Measurements from ENCODE around the gene ZMIZ1.

The ZMIZ1 gene

GRCh38 chr10:79314761-79315601 lies 246.2 kb downstream of the ZMIZ1 start:
- DNase-seq: no peak

GRCh38 chr10:79315602-79315920 lies 246.8 kb downstream of the ZMIZ1 start:
- no peak for DNase-seq

- no peak for DNase-seq
Observed at GRCh38 chr10:79316671-79317431, 248.1 kb downstream of the ZMIZ1 start.

DNA sequence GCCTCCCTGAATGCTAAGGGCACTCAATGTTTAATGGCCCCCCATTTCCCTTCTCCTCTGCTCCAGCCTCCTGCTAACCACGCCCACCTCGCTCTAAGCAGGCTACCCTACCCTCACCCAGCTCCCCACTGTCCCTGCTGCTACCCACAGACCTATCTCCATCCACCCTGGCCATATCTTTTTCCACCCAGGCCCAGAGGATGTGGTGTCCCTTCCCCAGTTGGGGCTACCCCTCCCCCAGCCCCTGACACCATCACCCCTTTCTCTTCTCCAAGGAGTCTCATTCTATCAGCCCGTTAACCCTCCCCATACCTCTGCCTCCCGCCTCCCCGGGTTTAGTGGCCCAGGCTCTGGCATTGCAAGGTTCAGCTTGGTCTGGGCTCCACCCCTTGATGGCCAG lies 249.6 kb downstream of the ZMIZ1 start:
- DNase-seq: no peak

DNA sequence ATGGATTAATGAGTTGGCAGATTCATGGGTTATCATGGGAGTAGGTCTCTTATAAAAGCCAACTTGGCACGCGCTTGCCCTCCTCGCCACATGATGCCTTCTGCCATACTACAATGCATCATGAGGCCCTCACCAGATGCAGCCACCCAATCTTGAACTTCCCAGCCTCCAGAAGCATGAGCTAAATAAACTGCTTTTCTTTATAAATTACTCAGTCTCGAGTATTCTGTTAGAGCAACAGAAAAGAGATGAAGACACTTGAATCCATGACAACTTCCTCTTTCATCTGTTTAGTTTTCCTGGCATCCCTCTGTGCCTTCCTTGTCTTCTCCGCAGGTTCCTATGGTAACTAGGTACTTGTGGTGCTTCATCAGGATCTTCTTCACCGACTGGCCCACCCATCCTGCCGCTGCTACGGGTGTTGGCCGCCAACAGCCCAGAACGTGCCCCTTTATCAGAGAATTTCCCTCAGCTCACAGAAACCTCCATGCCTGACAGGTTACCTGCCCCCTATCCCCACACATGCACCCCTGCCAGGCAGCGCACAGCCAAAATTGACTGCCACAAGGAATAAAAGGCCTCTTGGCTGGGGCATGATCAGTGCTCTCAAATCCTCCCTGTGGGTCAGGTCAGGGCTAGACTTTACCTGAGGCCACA lies 250.5 kb downstream of the ZMIZ1 start:
- DNase-seq: no peak

DNA sequence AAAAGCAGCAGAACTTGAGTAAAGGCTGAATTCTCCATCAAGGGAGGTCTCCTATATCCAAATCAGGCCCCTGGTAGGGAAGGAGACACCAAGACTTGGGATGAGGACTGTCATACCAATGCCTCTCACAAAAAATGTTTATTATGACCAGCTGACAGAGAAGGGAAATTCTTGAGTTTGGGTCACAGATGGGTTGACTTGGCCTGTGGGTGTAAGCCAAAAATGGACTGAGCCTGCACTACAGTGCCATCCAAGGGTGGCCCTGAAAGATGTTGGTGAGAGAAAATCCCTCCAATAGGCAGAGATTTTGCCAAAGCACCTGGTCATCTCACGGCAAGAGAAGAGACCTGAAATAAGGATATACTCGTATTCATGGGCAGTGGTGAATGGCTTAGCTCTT lies 251.6 kb downstream of the ZMIZ1 start:
- no peak for DNase-seq

GRCh38 chr10:79320820-79321493 lies 252.2 kb downstream of the ZMIZ1 start:
- no peak for DNase-seq

- no peak for DNase-seq
Observed at GRCh38 chr10:79321494-79321882, 252.7 kb downstream of the ZMIZ1 start.

DNA sequence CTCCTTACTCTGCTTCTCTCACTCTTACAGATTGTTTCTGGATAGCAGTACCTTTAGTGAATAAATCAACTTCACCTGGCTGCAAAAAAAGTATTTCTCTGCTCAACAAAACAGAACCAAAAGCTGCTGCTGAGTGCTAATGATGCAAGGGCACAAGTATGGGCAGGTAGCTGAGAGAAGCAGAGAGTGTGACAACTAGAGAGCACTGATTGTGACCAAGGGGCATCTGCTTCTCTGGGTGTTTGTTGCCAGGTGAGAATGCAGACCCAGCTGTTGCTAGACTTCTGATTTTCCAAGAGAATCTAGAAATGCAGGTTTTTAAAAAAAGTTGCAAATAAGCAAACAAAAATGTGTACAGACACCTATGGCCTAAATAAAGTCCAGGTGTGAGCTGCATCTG lies 253.2 kb downstream of the ZMIZ1 start:
- DNase-seq: no peak

DNA sequence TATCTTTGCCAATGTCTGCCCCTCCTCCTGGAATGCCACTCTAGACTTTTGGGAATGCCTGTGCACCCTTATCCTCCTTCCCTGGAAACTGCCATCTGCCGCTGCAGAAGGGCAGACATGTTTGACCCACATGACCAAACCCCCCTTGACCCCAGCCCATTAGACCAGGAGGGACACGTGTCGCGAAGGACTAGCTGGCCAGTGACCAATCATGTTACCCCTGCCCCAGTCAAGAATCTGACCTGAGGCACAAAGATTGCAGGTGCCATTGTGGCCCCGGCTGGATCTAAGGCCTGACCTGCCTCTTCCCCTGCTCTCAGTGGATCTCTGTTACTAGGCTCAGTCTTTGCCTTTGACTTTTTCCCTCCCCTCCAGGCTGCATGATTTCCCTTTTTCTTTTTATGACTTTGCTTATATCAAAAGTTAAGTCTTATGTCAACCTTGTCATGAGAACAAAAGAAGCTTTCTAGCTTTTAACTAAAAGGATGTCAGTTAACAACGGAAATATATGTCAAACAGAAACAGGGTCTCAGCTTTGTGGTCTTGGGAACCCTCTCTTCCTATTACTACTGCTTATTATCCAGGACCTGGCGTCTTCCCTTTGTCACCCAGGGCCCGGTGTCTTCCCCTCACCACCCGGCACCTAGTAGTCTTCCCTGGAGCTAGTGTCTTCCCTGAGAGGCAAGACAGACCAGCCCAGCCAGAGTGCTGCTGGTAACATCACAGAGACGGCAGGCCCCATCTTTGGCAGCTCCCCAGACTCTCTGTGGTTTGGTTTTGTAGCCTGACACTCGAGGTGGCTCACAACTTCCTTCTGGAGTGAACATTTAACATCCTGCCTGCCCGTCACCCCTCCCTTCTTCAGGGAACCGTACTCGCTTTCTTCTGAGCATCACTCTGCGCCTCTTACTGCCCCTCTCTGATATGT lies 254.1 kb downstream of the ZMIZ1 start:
- DNase-seq: no peak

DNA sequence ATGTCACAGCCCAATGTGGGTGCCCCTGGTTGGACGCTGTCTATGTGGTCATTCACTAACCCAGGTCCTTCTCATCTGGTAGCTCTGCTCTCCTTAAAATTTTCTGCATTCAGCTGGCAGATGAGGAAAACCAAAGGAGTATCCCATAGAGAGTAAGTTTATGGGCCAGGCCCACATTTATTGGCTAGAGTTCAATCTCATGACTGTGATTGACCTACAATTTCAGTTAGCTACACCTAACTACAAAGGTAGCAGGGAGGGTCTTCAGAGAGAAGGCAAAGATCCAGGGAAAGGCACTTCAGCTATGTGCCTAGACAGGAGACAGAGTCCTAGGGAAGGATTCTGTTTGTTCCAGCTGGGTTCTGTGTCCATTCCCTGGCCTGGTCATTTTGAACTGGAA lies 254.8 kb downstream of the ZMIZ1 start:
- no peak for DNase-seq

DNA sequence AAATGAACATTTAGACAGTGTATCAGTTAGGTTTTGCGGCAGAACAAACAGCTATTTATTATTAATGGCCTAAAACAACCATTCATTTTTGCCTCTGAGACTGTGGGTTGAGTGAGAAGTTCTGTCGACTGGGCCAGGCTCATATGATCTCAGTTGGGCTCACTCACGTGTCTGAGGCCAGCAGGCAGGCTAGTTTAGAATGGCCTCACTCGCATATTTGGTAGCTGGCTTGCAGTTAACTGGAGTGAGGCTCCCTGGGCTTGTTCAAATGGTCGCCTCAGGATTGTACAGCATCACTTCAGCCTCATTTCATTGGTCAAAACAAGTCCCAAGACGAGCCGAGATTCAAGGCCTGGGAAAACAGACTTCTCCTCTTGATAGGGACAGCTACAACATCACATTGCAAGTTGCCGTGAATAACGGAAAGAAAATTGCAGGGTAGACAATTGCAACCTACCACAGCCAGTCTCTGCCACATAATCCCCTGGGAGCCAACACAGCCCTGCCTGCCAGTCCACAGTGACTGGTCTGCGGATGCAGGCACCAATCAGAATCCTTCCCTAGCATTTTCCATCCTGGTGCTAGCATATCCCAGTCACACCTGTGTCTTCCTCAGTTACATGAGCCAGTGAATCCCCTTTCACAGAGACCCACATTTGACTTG lies 255.4 kb downstream of the ZMIZ1 start:
- DNase-seq: no peak

GRCh38 chr10:79326361-79327089 lies 257.8 kb downstream of the ZMIZ1 start:
- DNase-seq: no peak

DNA sequence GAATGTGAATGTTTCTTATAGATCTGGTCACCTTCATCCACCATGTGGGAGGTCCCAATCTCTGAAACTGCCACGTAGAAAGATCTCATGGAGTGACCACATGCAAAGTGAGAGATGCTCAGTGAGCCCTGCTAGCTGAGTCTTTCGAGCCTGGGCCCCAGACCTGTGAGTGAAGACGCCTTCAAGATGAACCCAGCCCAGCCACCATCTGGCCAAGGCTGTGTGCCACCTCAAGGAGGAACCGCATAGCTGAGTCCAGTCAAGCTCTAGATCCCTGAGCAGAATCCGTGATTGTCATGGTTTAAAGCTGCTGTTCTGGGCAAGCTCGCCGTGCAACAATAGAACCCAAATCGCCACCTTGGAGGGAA lies 258.3 kb downstream of the ZMIZ1 start:
- DNase-seq: no peak

DNA sequence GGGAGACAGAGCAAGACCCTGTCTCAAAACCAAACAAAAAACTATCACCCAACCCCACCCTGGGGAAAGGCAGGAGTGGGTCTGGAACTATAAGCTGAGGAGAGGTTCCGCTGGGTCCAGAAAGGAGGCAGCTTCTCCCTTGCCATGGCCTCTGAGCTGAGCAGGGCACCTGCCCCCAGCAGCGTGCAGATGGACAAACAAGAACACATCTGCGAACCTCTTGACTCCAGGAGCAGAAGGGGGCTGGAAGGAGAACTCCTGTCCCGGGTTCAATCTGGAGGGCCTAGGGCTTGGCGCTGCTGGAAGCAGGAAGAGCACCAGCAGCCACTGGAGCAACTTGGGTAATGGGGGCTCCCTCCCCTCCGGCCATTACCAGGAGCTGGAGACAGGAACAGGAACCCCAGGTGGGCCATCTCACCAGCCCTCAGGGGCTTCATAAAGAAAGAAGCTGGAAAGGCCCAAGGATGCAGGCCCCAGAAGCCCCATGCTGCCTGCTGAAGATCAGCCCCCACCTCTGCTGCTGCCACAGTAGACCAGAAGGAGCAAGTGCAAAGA lies 259.5 kb downstream of the ZMIZ1 start:
- no peak for DNase-seq

DNA sequence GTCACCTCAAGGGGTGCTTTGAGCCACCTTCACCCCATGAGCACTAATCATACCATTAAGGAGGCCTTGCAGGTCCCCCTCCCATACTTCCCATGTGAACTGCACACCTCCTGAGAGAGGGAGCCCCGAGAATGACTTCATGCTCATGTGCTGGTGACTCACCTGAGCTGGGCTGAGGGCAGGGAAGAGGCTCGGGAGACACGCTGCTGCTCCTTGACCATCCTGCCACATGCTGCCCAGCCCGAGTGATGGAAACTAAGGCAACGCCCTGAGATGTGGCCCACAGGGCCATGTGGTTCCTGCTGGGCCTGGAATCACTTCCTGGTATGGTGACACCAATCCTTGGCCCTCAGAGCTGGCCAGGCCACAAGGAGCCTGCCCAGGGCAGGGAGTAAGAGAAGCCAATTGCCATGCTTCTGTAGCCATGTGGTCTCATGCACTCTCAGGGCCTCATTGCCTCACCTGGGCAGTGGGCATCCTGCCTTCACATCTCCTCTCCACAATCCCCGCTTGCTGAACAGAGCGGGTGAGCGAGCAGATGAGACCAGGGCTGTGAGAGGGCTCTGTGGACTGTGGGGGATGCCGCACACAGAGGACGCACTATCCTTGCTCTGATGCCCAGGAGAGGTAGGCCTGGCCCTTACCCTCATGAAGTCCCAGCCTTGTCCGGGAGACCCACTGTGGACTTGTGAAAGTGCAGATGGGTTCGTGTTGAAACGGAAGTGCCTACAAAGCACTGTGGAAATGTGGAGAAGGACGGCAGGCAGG lies 260.2 kb downstream of the ZMIZ1 start:
- DNase-seq: no peak

- DNase-seq: no peak
Observed at GRCh38 chr10:79329529-79329928, 260.8 kb downstream of the ZMIZ1 start.

GRCh38 chr10:79331226-79331625 lies 262.5 kb downstream of the ZMIZ1 start:
- no peak for DNase-seq

GRCh38 chr10:79331709-79332108 lies 262.9 kb downstream of the ZMIZ1 start:
- DNase-seq: no peak

Data from NCI-H2227 treated with DMSO at 0.1 percent for 48 hours (cell line).